ENCODE measurements around the gene RITA1.

RITA1 gene

GRCh38 chr12:113180333-113180732 lies 5.2 kb upstream of the RITA1 start:
- DNase-seq = no peak

GRCh38 chr12:113181975-113182374 lies 3.5 kb upstream of the RITA1 start:
- DNase-seq = no peak

GRCh38 chr12:113183030-113183589 lies 2.4 kb upstream of the RITA1 start:
- DNase-seq = no peak

GRCh38 chr12:113184098-113184899 lies 1.2 kb upstream of the RITA1 start:
- DNase-seq = no peak

GRCh38 chr12:113184900-113185179 lies 681 bp upstream of the RITA1 start:
- peak; percentile 93 for DNase-seq

- no peak for DNase-seq
These were observed 478 bp downstream of the RITA1 start for GRCh38 chr12:113186033-113186365.

- DNase-seq = no peak
These were observed 1.3 kb downstream of the RITA1 start for GRCh38 chr12:113186666-113187325.

- no peak for DNase-seq
These were observed 3.8 kb downstream of the RITA1 start for GRCh38 chr12:113189361-113189760.

- DNase-seq = no peak
These were observed 5.2 kb downstream of the RITA1 start for GRCh38 chr12:113190761-113191160.

GRCh38 chr12:113191227-113191626 lies 5.7 kb downstream of the RITA1 start:
- no peak for DNase-seq

- no peak for DNase-seq
These were observed 9.5 kb downstream of the RITA1 start for GRCh38 chr12:113194971-113195391.

- DNase-seq = no peak
These were observed 10.1 kb downstream of the RITA1 start for GRCh38 chr12:113195598-113195997.

GRCh38 chr12:113196582-113196981 lies 11.1 kb downstream of the RITA1 start:
- no peak for DNase-seq

- DNase-seq = peak; percentile 68
These were observed 11.5 kb downstream of the RITA1 start for GRCh38 chr12:113196990-113197389.

GRCh38 chr12:113197518-113198077 lies 12.1 kb downstream of the RITA1 start:
- no peak for DNase-seq

- DNase-seq = no peak
These were observed 12.8 kb downstream of the RITA1 start for GRCh38 chr12:113198296-113198695.

- DNase-seq = no peak
These were observed 14.7 kb downstream of the RITA1 start for GRCh38 chr12:113200021-113200797.

GRCh38 chr12:113201187-113202177 lies 16.0 kb downstream of the RITA1 start:
- no peak for DNase-seq

- DNase-seq = no peak
These were observed 17.0 kb downstream of the RITA1 start for GRCh38 chr12:113202300-113203075.

- no peak for DNase-seq
These were observed 18.6 kb downstream of the RITA1 start for GRCh38 chr12:113203852-113204760.
